B cell (primary cell): ENCODE data around the gene RCHY1.

Experiments
- EZH2 ChIP-seq: IDR thresholded peaks from 2 replicates; pipeline ENCODE4 v1.6.1; 2012; ENCODE audit warnings: borderline replicate concordance, low read depth, mild to moderate bottlenecking, moderate library complexity, low read length; ENCODE audit not compliant: insufficient read depth, poor library complexity, severe bottlenecking
- TF ChIP-seq, protein P1 (sequence below): fragments of 200-600 bp; IDR thresholded peaks from one replicate; pipeline ENCODE4 v1.8.0; 2022; ENCODE audit warnings: antibody characterized with exemption, mild to moderate bottlenecking

DNA sequence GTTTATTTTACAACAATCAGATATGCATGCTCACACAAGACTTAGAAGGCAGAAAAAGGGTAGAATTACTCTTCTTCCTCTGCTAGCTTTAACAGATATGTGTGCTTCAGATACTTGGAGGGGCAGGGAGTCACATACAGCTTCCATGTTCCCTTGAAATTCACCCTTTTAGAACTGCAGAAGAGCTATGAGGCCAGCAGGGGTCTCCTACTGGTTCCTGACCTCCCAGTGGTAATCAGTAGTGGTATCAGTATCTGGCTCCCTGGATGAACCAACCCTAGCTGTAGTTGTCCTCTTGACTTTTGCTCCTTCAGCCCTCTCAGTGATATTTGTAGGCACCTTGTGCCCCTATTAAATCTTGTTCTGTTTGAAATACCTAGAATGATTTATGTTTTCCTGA, 81.5 kb downstream of the RCHY1 start:
- TF ChIP-seq, protein P1, sequence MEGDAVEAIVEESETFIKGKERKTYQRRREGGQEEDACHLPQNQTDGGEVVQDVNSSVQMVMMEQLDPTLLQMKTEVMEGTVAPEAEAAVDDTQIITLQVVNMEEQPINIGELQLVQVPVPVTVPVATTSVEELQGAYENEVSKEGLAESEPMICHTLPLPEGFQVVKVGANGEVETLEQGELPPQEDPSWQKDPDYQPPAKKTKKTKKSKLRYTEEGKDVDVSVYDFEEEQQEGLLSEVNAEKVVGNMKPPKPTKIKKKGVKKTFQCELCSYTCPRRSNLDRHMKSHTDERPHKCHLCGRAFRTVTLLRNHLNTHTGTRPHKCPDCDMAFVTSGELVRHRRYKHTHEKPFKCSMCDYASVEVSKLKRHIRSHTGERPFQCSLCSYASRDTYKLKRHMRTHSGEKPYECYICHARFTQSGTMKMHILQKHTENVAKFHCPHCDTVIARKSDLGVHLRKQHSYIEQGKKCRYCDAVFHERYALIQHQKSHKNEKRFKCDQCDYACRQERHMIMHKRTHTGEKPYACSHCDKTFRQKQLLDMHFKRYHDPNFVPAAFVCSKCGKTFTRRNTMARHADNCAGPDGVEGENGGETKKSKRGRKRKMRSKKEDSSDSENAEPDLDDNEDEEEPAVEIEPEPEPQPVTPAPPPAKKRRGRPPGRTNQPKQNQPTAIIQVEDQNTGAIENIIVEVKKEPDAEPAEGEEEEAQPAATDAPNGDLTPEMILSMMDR: no peak
- TF ChIP-seq EZH2: no peak
